Neural cell (in vitro differentiated cells): ENCODE results near the gene ZCCHC24. TPM values are rescaled to one million over a fixed set of nuclear protein-coding genes. Genes with fewer than 3 reads are reported as not detected.

ENCODE experiments used
- H2AFZ ChIP-seq: fragments of 200-600, 300-800 bp; sonication (generic), shearing (Covaris generic); 2 replicates; pipeline ENCODE4 v1.6.0; 2014; ENCODE audit warnings: low read depth, mild to moderate bottlenecking, antibody characterized with exemption, low read length, moderate library complexity
- H3F3A ChIP-seq: fragments of 200-600 bp; shearing (Covaris generic); 2 replicates; pipeline ENCODE4 v1.6.1; 2016; ENCODE audit warnings: mild to moderate bottlenecking, moderate library complexity, mixed read lengths, antibody characterized with exemption, low read length; ENCODE audit not compliant: insufficient read depth, poor library complexity, severe bottlenecking
- H3K27ac ChIP-seq: fragments of 200-600, 300-800 bp; sonication (generic), shearing (Covaris generic); 2 replicates; pipeline ENCODE4 v1.5.1; 2014; ENCODE audit warnings: mild to moderate bottlenecking, low read length, moderate library complexity
- H3K27me3 ChIP-seq: fragments of 300-800, 200-600 bp; sonication (generic), shearing (Covaris generic); 2 replicates; pipeline ENCODE4 v1.6.0; 2014; ENCODE audit warnings: mild to moderate bottlenecking, low read depth, low read length, moderate library complexity; ENCODE audit not compliant: insufficient read depth
- H3K36me3 ChIP-seq: fragments of 300-800, 200-600 bp; sonication (generic), shearing (Covaris generic); 2 replicates; pipeline ENCODE4 v1.5.1; 2014; ENCODE audit warnings: mild to moderate bottlenecking, antibody characterized with exemption, low read length, moderate library complexity; ENCODE audit not compliant: insufficient read depth
- H3K4me2 ChIP-seq: fragments of 300-800, 200-600 bp; sonication (generic), shearing (Covaris generic); 2 replicates; pipeline ENCODE4 v1.6.0; 2014; ENCODE audit warnings: mild to moderate bottlenecking, low read length
- H3K4me3 ChIP-seq: fragments of 300-800, 200-600 bp; sonication (generic), shearing (Covaris generic); 2 replicates; pipeline ENCODE4 v1.5.1; 2014; ENCODE audit warnings: mild to moderate bottlenecking, low read length, moderate library complexity
- H3K79me2 ChIP-seq: fragments of 200-600 bp; shearing (Covaris generic); replicated peaks from 2 replicates; pipeline ENCODE4 v1.6.0; 2014; ENCODE audit warnings: mild to moderate bottlenecking, low read length, moderate library complexity; ENCODE audit not compliant: insufficient read depth
- H3K9ac ChIP-seq: fragments of 300-800, 200-600 bp; sonication (generic), shearing (Covaris generic); 2 replicates; pipeline ENCODE4 v1.6.1; 2016; ENCODE audit warnings: mild to moderate bottlenecking, low read length, mixed read lengths
- H3K9me2 ChIP-seq: fragments of 200-600 bp; shearing (Covaris generic); 2 replicates; pipeline ENCODE4 v1.6.1; 2016; ENCODE audit warnings: mild to moderate bottlenecking, low read length, mixed read lengths; ENCODE audit not compliant: insufficient read depth
- H3K9me3 ChIP-seq: fragments of 200-600, 300-800 bp; sonication (generic), shearing (Covaris generic); 2 replicates; pipeline ENCODE4 v1.6.1; 2016; ENCODE audit warnings: mild to moderate bottlenecking, mixed run types, low read length, moderate library complexity, mixed read lengths
- H4K20me1 ChIP-seq: fragments of 200-600 bp; shearing (Covaris generic); 2 replicates; pipeline ENCODE4 v1.6.1; 2016; ENCODE audit warnings: mild to moderate bottlenecking, mixed run types; ENCODE audit not compliant: insufficient read depth
- EP300 ChIP-seq: fragments of 450-650 bp; conservative IDR thresholded peaks from 2 replicates; pipeline ENCODE4 v1.6.1; 2014; ENCODE audit warnings: antibody characterized with exemption, mild to moderate bottlenecking, moderate library complexity; ENCODE audit not compliant: poor library complexity, severe bottlenecking
- EZH2 ChIP-seq: fragments of 200-600, 300-800 bp; shearing (Covaris generic), sonication (generic); IDR thresholded peaks from 2 replicates; pipeline ENCODE4 v1.6.1; 2014; ENCODE audit warnings: antibody characterized with exemption, low read length, borderline replicate concordance, mild to moderate bottlenecking; ENCODE audit not compliant: insufficient read depth, poor library complexity, severe bottlenecking
- MXI1 ChIP-seq: fragments of 450-650 bp; conservative IDR thresholded peaks from 2 replicates; pipeline ENCODE4 v1.6.1; 2014; ENCODE audit warnings: antibody characterized with exemption, mild to moderate bottlenecking; ENCODE audit not compliant: poor library complexity, severe bottlenecking
- POLR2AphosphoS5 ChIP-seq: IDR thresholded peaks from 2 replicates; pipeline ENCODE4 v1.6.1; 2012
- RAD21 ChIP-seq: fragments of 450-650 bp; conservative IDR thresholded peaks from 2 replicates; pipeline ENCODE4 v1.6.1; 2014; ENCODE audit warnings: antibody characterized with exemption, mild to moderate bottlenecking, moderate library complexity
- SMC3 ChIP-seq: fragments of 450-650 bp; conservative IDR thresholded peaks from 2 replicates; pipeline ENCODE4 v1.6.1; 2014; ENCODE audit warnings: antibody characterized with exemption, mild to moderate bottlenecking, moderate library complexity; ENCODE audit not compliant: poor library complexity
- TAF1 ChIP-seq: IDR thresholded peaks from 2 replicates; pipeline ENCODE4 v1.6.1; 2012; ENCODE audit warnings: low read depth
- polyA plus RNA-seq: library from polyadenylated mRNA; depleted of rRNA; stranded (reverse); fragments of >200 nt; gene quantifications from 2 replicates; pipeline ENCODE4 v1.2.3, GENCODE V29; 2014
- TF ChIP-seq, protein P1 (sequence below): fragments of 450-650 bp; IDR thresholded peaks from 2 replicates; pipeline ENCODE4 v1.5.1; 2014; ENCODE audit warnings: antibody characterized with exemption, mild to moderate bottlenecking, moderate library complexity; ENCODE audit not compliant: poor library complexity, severe bottlenecking
- TF ChIP-seq, protein P2 (sequence below): IDR thresholded peaks from 2 replicates; pipeline ENCODE4 v1.6.1; 2012; ENCODE audit warnings: borderline replicate concordance

The ZCCHC24 gene
- polyA plus RNA-seq, 1 donor from 2014 or later = not detected

DNA sequence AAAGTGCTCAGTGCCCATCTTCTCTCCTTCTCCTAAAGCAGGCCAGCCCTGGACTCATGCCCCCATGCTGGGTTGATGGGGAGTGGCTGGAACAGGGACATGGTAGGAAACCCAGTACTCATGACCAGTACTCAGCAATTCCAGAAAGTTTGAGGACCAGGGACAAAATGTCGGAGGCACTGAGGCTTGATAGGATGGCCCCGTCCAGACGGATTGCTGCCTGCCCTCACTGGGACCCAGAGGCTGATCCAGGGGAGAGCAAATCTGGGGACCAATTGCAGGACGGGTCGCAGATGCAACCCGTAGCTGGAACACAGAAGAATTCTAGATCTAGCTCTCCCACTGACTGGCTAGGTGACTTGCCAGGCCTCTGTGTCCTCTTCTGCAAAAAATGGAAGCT is 5.1 kb downstream of the ZCCHC24 start:
- Histone ChIP-seq H3K4me3 (no peak overlapping the region), H3K9ac (no peak overlapping the region), H3K79me2 (no peaks in the 10 kb centered on the region), H4K20me1 (no peaks in the 10 kb centered on the region), H3K9me2 (no peaks in the 10 kb centered on the region), H3K4me2 (no peak overlapping the region), H3F3A (no peaks in the 10 kb centered on the region), H3K27me3 (peaks cover 23% of the 10 kb centered on the region), H3K9me3 (no peaks in the 10 kb centered on the region), H3K36me3 (no peaks in the 10 kb centered on the region), H3K27ac (no peak overlapping the region), H2AFZ (no peak overlapping the region)
- TF ChIP-seq EZH2 (no peak), TAF1 (no peak), RAD21 (no peak), MXI1 (no peak), POLR2AphosphoS5 (no peak), EP300 (no peak)
- TF ChIP-seq, protein P1, sequence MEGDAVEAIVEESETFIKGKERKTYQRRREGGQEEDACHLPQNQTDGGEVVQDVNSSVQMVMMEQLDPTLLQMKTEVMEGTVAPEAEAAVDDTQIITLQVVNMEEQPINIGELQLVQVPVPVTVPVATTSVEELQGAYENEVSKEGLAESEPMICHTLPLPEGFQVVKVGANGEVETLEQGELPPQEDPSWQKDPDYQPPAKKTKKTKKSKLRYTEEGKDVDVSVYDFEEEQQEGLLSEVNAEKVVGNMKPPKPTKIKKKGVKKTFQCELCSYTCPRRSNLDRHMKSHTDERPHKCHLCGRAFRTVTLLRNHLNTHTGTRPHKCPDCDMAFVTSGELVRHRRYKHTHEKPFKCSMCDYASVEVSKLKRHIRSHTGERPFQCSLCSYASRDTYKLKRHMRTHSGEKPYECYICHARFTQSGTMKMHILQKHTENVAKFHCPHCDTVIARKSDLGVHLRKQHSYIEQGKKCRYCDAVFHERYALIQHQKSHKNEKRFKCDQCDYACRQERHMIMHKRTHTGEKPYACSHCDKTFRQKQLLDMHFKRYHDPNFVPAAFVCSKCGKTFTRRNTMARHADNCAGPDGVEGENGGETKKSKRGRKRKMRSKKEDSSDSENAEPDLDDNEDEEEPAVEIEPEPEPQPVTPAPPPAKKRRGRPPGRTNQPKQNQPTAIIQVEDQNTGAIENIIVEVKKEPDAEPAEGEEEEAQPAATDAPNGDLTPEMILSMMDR = no peak
- TF ChIP-seq, protein P2, sequence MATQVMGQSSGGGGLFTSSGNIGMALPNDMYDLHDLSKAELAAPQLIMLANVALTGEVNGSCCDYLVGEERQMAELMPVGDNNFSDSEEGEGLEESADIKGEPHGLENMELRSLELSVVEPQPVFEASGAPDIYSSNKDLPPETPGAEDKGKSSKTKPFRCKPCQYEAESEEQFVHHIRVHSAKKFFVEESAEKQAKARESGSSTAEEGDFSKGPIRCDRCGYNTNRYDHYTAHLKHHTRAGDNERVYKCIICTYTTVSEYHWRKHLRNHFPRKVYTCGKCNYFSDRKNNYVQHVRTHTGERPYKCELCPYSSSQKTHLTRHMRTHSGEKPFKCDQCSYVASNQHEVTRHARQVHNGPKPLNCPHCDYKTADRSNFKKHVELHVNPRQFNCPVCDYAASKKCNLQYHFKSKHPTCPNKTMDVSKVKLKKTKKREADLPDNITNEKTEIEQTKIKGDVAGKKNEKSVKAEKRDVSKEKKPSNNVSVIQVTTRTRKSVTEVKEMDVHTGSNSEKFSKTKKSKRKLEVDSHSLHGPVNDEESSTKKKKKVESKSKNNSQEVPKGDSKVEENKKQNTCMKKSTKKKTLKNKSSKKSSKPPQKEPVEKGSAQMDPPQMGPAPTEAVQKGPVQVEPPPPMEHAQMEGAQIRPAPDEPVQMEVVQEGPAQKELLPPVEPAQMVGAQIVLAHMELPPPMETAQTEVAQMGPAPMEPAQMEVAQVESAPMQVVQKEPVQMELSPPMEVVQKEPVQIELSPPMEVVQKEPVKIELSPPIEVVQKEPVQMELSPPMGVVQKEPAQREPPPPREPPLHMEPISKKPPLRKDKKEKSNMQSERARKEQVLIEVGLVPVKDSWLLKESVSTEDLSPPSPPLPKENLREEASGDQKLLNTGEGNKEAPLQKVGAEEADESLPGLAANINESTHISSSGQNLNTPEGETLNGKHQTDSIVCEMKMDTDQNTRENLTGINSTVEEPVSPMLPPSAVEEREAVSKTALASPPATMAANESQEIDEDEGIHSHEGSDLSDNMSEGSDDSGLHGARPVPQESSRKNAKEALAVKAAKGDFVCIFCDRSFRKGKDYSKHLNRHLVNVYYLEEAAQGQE = no peak

DNA sequence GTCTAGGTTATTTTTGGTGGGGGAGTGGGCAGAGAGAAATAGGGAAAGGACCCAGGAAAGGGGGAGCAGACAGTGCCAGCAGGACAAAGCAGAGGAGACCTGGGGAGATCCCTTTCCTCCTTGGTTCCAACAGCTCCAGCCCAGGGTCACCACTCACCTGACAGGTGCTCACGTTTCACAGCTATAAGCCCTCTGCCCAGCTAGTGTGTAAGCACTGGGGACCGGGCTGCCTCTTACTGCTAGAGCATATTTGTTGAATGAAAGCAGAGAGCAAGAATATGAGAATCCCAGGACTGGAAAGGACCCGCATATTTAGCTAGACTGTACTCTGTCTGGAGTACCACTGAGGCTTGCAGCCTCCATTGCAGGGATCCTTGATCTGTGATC is 6.7 kb downstream of the ZCCHC24 start:
- no peak overlapping the region for H2AFZ ChIP-seq
- no peak overlapping the region for H3K27ac ChIP-seq
- peaks cover 8% of the 10 kb centered on the region for H3K27me3 ChIP-seq
- H3K79me2 ChIP-seq = no peaks in the 10 kb centered on the region
- H3K9me3 ChIP-seq = no peaks in the 10 kb centered on the region
- H3K4me3 ChIP-seq = no peak overlapping the region
- H3K4me2 ChIP-seq = no peak overlapping the region
- no peaks in the 10 kb centered on the region for H3K36me3 ChIP-seq
- no peaks in the 10 kb centered on the region for H3F3A ChIP-seq
- no peaks in the 10 kb centered on the region for H3K9me2 ChIP-seq
- TF ChIP-seq RAD21 (no peak), MXI1 (no peak), EP300 (no peak), EZH2 (no peak), TAF1 (no peak), SMC3 (no peak), POLR2AphosphoS5 (no peak)
- TF ChIP-seq, protein P1 = no peak
- TF ChIP-seq, protein P2 = no peak
- no peaks in the 10 kb centered on the region for H4K20me1 ChIP-seq
- H3K9ac ChIP-seq = no peak overlapping the region
